Duodenal mucosa (tissue), 2 donors: ENCODE data around the gene LMAN1L.
A peak's percentile ranks its signal among the peaks of the same experiment; 100 is the strongest.

Experiments
- H3K27ac ChIP-seq: one replicate; pipeline ENCODE4 v1.7.0; 2013; ENCODE audit warnings: low read depth, low read length
- H3K27me3 ChIP-seq, 2 donors: one replicate each; pipeline ENCODE4 v1.7.0; 2013; ENCODE audit warnings: low read length in 2 of 2, control low read depth in 1 of 2; ENCODE audit not compliant: insufficient read depth in 2 of 2, control insufficient read depth in 1 of 2
- H3K36me3 ChIP-seq, 2 donors: one replicate each; pipeline ENCODE4 v1.7.0; 2013; ENCODE audit warnings: low read length in 2 of 2, control low read depth in 1 of 2; ENCODE audit not compliant: insufficient read depth in 2 of 2, control insufficient read depth in 1 of 2
- H3K4me1 ChIP-seq, 2 donors: one replicate each; pipeline ENCODE4 v1.7.0; 2013; ENCODE audit warnings: low read length in 2 of 2, control low read depth in 1 of 2; ENCODE audit not compliant: insufficient read depth in 2 of 2, control insufficient read depth in 1 of 2
- H3K4me3 ChIP-seq, 2 donors: one replicate each; pipeline ENCODE4 v1.7.0; 2013; ENCODE audit warnings: low read length in 2 of 2, low read depth in 1 of 2
- H3K9ac ChIP-seq, 2 donors: one replicate each; pipeline ENCODE4 v1.7.0; 2013; ENCODE audit warnings: low read length in 2 of 2, low read depth in 1 of 2
- H3K9me3 ChIP-seq, 2 donors: one replicate each; pipeline ENCODE4 v1.7.0; 2013; ENCODE audit warnings: low read length in 2 of 2, control low read depth in 1 of 2; ENCODE audit not compliant: control insufficient read depth in 1 of 2

Gene LMAN1L

DNA sequence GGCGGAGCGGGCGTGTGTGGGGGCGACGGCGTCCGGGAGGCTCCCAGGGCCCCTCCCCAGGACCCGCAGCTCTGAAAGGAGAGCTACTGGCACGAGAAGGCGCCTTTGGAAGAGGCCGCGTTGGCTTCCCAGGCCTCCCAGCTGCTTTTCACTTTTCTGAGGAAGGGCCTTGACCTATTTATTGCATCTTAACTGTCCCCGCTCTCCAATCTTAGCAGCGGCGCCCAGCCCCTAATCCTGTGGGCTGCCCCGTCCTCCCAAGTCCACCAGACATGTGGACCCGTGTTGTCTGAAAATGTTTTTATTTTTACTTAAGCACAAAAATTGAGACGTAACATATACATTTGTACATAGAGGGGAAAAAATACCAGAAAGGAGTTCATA, 30.8 kb downstream of the LMAN1L start:
- Histone ChIP-seq H3K9me3 (no peaks in the 10 kb centered on the region), H3K27me3 (no peaks in the 10 kb centered on the region), H3K27ac (peak overlapping the region; percentile 69), H3K36me3 (peaks cover 13 to 47% of the 10 kb centered on the region in 2 donors), H3K4me3 (peak overlapping the region; percentile 54 to 62), H3K9ac (peak overlapping the region; percentile 42 to 57), H3K4me1 (peaks cover 31 to 32% of the 10 kb centered on the region in 2 donors)

DNA sequence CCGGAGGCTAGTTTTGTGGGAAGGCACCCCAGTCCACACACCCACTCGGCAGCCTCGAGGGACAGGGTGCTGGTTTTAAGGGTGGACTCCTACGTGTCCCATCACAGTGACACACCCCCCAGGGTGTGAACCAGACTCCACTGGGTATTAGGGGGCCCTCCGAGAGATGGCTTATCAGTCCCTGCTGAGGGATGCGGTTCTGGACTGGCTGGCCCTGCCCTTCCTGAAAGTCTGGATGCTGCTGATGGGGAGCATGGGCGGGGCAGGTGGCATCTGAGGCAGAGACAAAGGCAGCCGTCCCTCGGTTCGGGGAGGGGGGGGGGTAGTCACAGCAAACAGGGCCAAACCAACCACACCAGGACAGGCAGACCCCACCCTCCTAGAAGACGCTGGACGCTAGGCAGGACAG, 31.3 kb downstream of the LMAN1L start:
- H3K9ac ChIP-seq = peak overlapping the region in 1 of 2 donors; percentile 42
- H3K27ac ChIP-seq = no peak overlapping the region
- H3K27me3 ChIP-seq = no peaks in the 10 kb centered on the region
- H3K36me3 ChIP-seq = peaks cover 13 to 47% of the 10 kb centered on the region in 2 donors
- peaks cover 31 to 32% of the 10 kb centered on the region in 2 donors for H3K4me1 ChIP-seq
- no peaks in the 10 kb centered on the region for H3K9me3 ChIP-seq
- H3K4me3 ChIP-seq = no peak overlapping the region

DNA sequence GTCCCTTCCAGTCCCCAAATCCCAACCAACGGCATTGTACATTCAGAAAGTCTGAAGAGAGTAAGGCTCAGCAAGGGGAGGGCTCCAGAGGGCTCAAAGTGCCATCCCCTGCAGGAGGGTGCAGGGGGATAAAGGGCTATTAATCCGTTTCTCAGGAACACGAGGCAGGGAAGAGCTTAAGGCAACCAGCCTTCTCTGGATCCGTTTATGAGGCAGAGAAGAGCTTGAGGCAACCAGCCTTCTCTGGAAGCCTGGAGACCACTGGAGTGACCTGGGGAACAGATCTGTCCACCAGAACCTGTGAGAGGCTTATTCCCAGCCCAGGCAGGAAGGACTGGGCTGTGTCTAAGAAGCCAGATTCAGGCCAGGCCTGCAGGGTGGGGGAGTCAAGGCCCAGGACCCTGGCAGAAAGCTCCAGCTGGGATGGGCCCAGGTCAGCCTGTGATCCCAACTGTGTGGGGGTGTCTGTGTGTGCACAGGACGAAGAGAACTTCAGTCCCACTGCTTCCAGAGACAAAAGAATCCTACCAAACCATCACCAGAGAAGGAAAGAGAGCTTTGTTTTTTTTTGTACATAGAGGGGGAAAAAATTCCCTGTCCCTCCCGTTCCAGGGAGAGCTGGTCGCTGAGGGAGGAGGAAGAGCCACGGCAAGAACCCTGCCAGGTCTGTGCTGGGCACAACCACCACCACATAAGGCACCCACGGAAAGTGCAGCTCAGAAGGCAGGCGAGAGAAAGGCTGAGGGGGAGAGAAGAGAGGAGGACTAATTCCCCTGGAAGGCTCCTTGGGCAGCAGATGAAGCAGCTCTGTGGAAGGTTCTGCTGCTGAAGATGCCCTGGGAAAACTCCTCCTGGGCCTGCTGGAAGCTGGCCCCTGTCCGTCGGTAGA, 31.9 kb downstream of the LMAN1L start:
- H3K9ac ChIP-seq = no peak overlapping the region
- no peak overlapping the region for H3K4me3 ChIP-seq
- no peaks in the 10 kb centered on the region for H3K9me3 ChIP-seq
- peaks cover 31 to 32% of the 10 kb centered on the region in 2 donors for H3K4me1 ChIP-seq
- no peak overlapping the region for H3K27ac ChIP-seq
- H3K36me3 ChIP-seq = peaks cover 15 to 46% of the 10 kb centered on the region in 2 donors
- H3K27me3 ChIP-seq = no peaks in the 10 kb centered on the region

DNA sequence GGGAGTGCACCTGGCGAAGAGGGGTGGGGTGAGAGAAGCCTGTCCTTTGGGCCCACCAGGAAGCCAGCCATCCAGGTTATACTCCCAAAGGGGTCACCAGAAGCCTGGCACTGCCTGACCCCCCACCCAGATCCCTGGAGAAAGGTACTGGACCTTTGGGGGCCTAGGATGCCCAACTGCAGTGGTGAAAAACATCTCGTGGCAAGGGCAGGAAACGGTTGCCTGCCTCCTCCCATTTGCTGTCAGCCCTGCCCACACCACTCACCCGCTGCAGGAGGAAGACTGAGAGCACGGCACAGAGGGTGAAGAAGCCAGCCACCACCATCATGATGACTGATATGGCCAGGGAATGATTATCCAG, 32.6 kb downstream of the LMAN1L start:
- Histone ChIP-seq H3K27ac (no peak overlapping the region), H3K27me3 (no peaks in the 10 kb centered on the region), H3K4me3 (no peak overlapping the region), H3K36me3 (peaks cover 21 to 46% of the 10 kb centered on the region in 2 donors), H3K9ac (no peak overlapping the region), H3K9me3 (no peaks in the 10 kb centered on the region), H3K4me1 (peaks cover 34 to 35% of the 10 kb centered on the region in 2 donors)

DNA sequence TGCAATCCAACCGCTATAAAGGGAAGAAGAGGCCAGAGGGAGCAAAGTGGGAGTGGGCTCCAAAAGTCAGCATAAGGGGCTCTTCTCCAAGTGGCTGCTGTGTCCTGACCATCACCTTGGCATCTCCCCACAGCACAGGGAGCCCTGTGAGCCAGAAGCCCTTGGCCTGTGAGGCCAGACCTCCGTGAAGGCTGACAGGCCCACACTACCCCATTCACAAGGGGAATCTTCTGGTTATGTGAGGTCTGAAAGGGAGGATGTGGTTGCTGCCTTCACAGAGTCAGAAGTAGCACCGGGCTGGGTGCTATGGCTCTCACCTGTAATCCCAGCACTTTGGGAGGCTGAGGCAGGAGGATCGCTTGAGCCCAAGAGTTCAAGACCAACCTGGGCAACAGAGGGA, 32.9 kb downstream of the LMAN1L start:
- no peak overlapping the region for H3K4me3 ChIP-seq
- peaks cover 25 to 46% of the 10 kb centered on the region in 2 donors for H3K36me3 ChIP-seq
- H3K27ac ChIP-seq = no peak overlapping the region
- no peak overlapping the region for H3K9ac ChIP-seq
- no peaks in the 10 kb centered on the region for H3K27me3 ChIP-seq
- H3K4me1 ChIP-seq = peaks cover 36 to 37% of the 10 kb centered on the region in 2 donors
- H3K9me3 ChIP-seq = no peaks in the 10 kb centered on the region

DNA sequence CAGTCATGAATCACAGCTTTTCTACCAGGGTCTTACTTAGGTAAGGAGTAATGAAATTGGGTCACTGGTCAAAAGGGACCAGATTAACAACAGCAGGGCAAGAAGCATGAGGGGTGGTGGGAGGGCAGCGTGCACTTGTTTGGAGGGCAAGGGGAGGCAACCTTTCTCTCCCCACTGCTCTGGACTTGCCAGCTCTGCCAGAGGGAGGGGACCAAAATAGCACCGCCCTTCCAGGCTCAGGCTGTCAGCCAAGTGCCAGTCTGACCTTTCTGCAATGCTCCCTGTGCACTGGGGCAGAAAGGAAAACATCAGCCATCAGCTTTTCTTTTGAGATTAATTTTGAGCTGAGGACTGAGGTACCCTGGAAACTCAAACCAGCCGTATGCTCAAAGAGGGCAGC, 34.8 kb downstream of the LMAN1L start:
- Histone ChIP-seq H3K27me3 (no peaks in the 10 kb centered on the region), H3K4me1 (peaks cover 31 to 33% of the 10 kb centered on the region in 2 donors), H3K27ac (no peak overlapping the region), H3K4me3 (no peak overlapping the region), H3K9me3 (no peaks in the 10 kb centered on the region), H3K36me3 (peaks cover 31 to 63% of the 10 kb centered on the region in 2 donors), H3K9ac (no peak overlapping the region)

DNA sequence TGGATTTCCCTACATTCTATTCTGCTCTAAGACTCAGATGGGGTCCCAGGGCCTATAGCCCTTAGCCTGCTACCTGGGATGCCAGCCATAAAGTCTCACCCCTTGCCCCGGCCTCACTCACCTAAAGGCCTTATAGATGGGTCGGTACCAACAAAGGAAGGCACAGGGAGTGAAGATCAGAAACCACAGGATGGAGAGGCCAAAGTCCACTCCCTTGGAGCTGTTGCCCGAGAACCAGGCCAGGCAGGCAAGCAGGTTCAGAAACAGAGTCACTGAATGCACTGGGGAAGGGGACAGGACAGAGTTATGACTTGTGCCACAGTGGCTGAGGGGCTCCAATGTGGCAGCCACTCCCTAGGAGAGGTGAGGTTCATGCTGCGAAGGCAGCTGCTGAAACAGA, 37.8 kb downstream of the LMAN1L start:
- H3K36me3 ChIP-seq = peaks cover 44 to 78% of the 10 kb centered on the region in 2 donors
- H3K9ac ChIP-seq = no peak overlapping the region
- no peak overlapping the region for H3K27ac ChIP-seq
- H3K4me3 ChIP-seq = no peak overlapping the region
- H3K27me3 ChIP-seq = no peaks in the 10 kb centered on the region
- H3K4me1 ChIP-seq = peaks cover 21 to 25% of the 10 kb centered on the region in 2 donors
- no peaks in the 10 kb centered on the region for H3K9me3 ChIP-seq

DNA sequence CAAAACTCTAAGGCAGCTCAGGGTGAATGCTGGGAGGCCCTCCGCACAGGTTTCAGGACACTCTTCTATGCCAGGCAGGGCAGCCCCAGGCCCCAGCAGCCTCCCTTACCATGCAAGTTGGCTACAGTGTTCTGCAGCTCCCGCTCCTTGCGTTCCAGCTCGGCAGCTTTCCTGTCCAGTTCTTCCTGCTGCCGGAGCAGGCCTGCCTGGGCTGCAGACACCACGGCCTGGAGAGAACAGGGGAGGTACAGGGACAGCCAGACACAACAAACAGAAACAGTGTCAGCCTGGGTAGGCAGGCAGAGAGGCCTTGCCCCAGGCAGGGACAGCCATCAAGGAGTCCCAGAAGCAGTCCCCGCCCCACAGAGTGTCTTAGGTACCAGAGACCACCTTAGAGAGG, 39.3 kb downstream of the LMAN1L start:
- H3K27me3 ChIP-seq = no peaks in the 10 kb centered on the region
- H3K4me1 ChIP-seq = peaks cover 26 to 29% of the 10 kb centered on the region in 2 donors
- H3K27ac ChIP-seq = no peak overlapping the region
- H3K9me3 ChIP-seq = no peaks in the 10 kb centered on the region
- no peak overlapping the region for H3K4me3 ChIP-seq
- H3K36me3 ChIP-seq = peaks cover 42 to 74% of the 10 kb centered on the region in 2 donors
- no peak overlapping the region for H3K9ac ChIP-seq

DNA sequence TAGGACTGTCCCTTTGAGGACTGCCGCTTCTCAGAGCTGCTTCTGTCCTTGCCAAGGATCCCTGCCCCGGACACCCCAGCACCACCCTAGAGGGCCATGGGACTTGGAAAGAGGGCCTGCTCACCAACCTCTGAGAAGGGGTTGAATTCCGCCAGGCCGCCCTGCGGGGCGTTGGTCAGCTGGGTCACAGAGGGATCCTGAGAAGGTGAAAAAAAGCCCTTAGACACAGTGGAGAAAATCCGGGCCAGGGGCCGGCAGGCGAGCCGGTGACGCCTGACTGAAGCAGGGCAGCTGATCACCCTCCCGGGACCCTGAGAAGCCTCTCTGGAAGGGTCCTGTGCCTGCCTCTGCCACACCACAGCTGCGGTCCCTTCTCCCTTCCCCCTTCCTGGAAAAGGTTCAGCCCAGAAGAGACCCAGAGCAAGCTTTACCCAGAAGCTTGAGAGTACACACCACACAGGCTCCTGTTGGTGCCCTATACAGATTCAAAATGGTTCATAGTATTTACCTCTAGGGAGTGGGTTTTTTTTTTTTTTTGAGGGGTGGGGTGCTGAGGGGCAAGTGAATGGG, 41.9 kb downstream of the LMAN1L start:
- Histone ChIP-seq H3K4me3 (no peak overlapping the region), H3K27ac (no peak overlapping the region), H3K4me1 (peaks cover 48 to 49% of the 10 kb centered on the region in 2 donors), H3K36me3 (peaks cover 37 to 50% of the 10 kb centered on the region in 2 donors), H3K9me3 (no peaks in the 10 kb centered on the region), H3K27me3 (no peaks in the 10 kb centered on the region), H3K9ac (no peak overlapping the region)

DNA sequence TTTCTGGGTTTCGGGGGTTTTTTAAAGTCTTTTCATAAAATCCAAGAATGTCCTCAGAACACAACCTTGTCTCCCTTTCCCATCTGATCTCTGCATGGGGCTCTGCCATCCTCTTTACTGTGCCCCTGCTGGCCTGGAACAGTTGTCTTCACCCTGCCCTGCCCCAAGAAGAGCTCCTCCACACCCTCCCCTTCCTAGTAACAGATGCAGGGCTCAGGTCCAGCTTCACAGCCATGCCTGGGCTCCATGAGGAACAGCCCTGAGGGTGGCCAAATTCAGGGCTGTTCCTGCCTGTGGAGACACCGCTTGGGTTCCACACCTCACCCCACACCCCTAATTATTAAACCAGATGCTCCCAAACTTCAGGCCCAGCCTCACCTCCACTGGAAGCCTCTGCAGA, 43.2 kb downstream of the LMAN1L start:
- Histone ChIP-seq H3K27ac (no peak overlapping the region), H3K4me3 (no peak overlapping the region), H3K9me3 (no peaks in the 10 kb centered on the region), H3K9ac (no peak overlapping the region), H3K4me1 (peaks cover 40 to 44% of the 10 kb centered on the region in 2 donors), H3K36me3 (peaks cover 26 to 38% of the 10 kb centered on the region in 2 donors), H3K27me3 (no peaks in the 10 kb centered on the region)
